Measurements from ENCODE around the gene HOXA5.

The HOXA5 gene

GRCh38 chr7:27138472-27138871, 5.0 kb downstream of the HOXA5 start:
- no peak for TF ChIP-seq POLR2AphosphoS5 (IDR thresholded peaks at IDR 0.05; ENCODE audit: low read depth)
- TF ChIP-seq GABPA (IDR thresholded peaks at IDR 0.05; ENCODE audit: low read depth) = no peak
- DNase-seq (ENCODE audit: low read depth in 1 of 2, low spot score in 1 of 2) = no peak
- Histone ChIP-seq H3K27ac (replicated peaks) (no peak overlapping the region), H3K27me3 (ENCODE audit: insufficient read depth, poor library complexity, severe bottlenecking) (peaks cover 3% of the 10 kb centered on the region), H3K4me3 (replicated peaks; ENCODE audit: insufficient read depth, low read length) (no peak overlapping the region)

- Histone ChIP-seq H3K4me3 (replicated peaks; ENCODE audit: insufficient read depth, low read length) (no peak overlapping the region), H3K27ac (replicated peaks) (peak overlapping the region; percentile 33; the same call in 1 of the 2 replicates), H3K27me3 (ENCODE audit: insufficient read depth, poor library complexity, severe bottlenecking) (peaks cover 3% of the 10 kb centered on the region)
- TF ChIP-seq POLR2AphosphoS5 (IDR thresholded peaks at IDR 0.05; ENCODE audit: low read depth) = no peak
- no peak for TF ChIP-seq SPI1 (IDR thresholded peaks at IDR 0.05; ENCODE audit: borderline replicate concordance, low read depth)
- no peak for TF ChIP-seq GABPA (IDR thresholded peaks at IDR 0.05; ENCODE audit: low read depth)
- no peak for TF ChIP-seq CTCF (IDR thresholded peaks at IDR 0.05; ENCODE audit: insufficient read depth, low read length)
- no peak for TF ChIP-seq REST (IDR thresholded peaks at IDR 0.05; ENCODE audit: insufficient replicate concordance, low read depth)
- DNase-seq (ENCODE audit: low read depth in 1 of 2, low spot score in 1 of 2) = no peak
These were observed 5.7 kb downstream of the HOXA5 start for GRCh38 chr7:27137640-27138315.

GRCh38 chr7:27134392-27134791, 9.1 kb downstream of the HOXA5 start:
- H3K4me3 ChIP-seq (replicated peaks; ENCODE audit: insufficient read depth, low read length) = no peak overlapping the region
- peak in 1 of 2 experiments; percentile 55 for DNase-seq (ENCODE audit: low read depth in 1 of 2, low spot score in 1 of 2)
- H3K27ac ChIP-seq (replicated peaks) = no peak overlapping the region
- TF ChIP-seq CTCF (IDR thresholded peaks at IDR 0.05; ENCODE audit: insufficient read depth, low read length) = no peak
- no peak for TF ChIP-seq GABPA (IDR thresholded peaks at IDR 0.05; ENCODE audit: low read depth)
- no peak for TF ChIP-seq REST (IDR thresholded peaks at IDR 0.05; ENCODE audit: insufficient replicate concordance, low read depth)
- TF ChIP-seq SPI1 (IDR thresholded peaks at IDR 0.05; ENCODE audit: borderline replicate concordance, low read depth) = no peak
- no peak for TF ChIP-seq POLR2AphosphoS5 (IDR thresholded peaks at IDR 0.05; ENCODE audit: low read depth)
- peaks cover 3% of the 10 kb centered on the region for H3K27me3 ChIP-seq (ENCODE audit: insufficient read depth, poor library complexity, severe bottlenecking)

GRCh38 chr7:27133409-27134231, 9.9 kb downstream of the HOXA5 start:
- TF ChIP-seq REST (IDR thresholded peaks at IDR 0.05; ENCODE audit: insufficient replicate concordance, low read depth) = no peak
- TF ChIP-seq GABPA (IDR thresholded peaks at IDR 0.05; ENCODE audit: low read depth) = no peak
- no peak for DNase-seq (ENCODE audit: low read depth in 1 of 2, low spot score in 1 of 2)
- no peak overlapping the region for H3K4me3 ChIP-seq (replicated peaks; ENCODE audit: insufficient read depth, low read length)
- H3K27me3 ChIP-seq (ENCODE audit: insufficient read depth, poor library complexity, severe bottlenecking) = peaks cover 3% of the 10 kb centered on the region
- no peak overlapping the region for H3K27ac ChIP-seq (replicated peaks)

All from HL-60 (cell line).